Measurements from ENCODE around the gene MAGI1. TPM values are rescaled to one million over a fixed set of nuclear protein-coding genes. Genes with fewer than 3 reads are reported as not detected.
A peak's percentile ranks its signal among the peaks of the same experiment; 100 is the strongest.

Gene MAGI1
- total and polyA plus RNA-seq, 2 donors (not counting 1 experiment from before 2014, with no cell fraction given): 15.7 to 23.7 TPM

GRCh38 chr3:65439641-65440284, 599.0 kb downstream of the MAGI1 start:
- H3K4me1 ChIP-seq (ENCODE audit: control insufficient read depth, extremely low read depth, insufficient read depth, low read length): no peaks in the 10 kb centered on the region
- H3K9me3 ChIP-seq (ENCODE audit: control insufficient read depth, insufficient read depth, low read depth, low read length): no peaks in the 10 kb centered on the region
- H3K4me2 ChIP-seq (ENCODE audit: extremely low read depth, insufficient read depth, low read length): no peak overlapping the region
- no peak overlapping the region for H3K4me3 ChIP-seq (replicated peaks in 1 of 4; ENCODE audit: control extremely low read depth in 1 of 4, insufficient read depth in 1 of 4, low read depth in 3 of 4, low read length in 4 of 4)
- DNase-seq (ENCODE audit: low read depth in 2 of 2): peak; percentile 40 to 76
- TF ChIP-seq, protein P1, sequence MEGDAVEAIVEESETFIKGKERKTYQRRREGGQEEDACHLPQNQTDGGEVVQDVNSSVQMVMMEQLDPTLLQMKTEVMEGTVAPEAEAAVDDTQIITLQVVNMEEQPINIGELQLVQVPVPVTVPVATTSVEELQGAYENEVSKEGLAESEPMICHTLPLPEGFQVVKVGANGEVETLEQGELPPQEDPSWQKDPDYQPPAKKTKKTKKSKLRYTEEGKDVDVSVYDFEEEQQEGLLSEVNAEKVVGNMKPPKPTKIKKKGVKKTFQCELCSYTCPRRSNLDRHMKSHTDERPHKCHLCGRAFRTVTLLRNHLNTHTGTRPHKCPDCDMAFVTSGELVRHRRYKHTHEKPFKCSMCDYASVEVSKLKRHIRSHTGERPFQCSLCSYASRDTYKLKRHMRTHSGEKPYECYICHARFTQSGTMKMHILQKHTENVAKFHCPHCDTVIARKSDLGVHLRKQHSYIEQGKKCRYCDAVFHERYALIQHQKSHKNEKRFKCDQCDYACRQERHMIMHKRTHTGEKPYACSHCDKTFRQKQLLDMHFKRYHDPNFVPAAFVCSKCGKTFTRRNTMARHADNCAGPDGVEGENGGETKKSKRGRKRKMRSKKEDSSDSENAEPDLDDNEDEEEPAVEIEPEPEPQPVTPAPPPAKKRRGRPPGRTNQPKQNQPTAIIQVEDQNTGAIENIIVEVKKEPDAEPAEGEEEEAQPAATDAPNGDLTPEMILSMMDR (conservative IDR thresholded peaks at IDR 0.05 in 1 of 2, IDR thresholded peaks at IDR 0.05 in 1 of 2; ENCODE audit: low read depth in 1 of 2, low read length in 2 of 2): peak; percentile 71 to 81
- TF ChIP-seq EZH2 (IDR thresholded peaks at IDR 0.05; ENCODE audit: low read length, missing control alignments): no peak
- H3K36me3 ChIP-seq (ENCODE audit: control insufficient read depth, insufficient read depth, low read length): no peaks in the 10 kb centered on the region
- H3K27me3 ChIP-seq (ENCODE audit: control insufficient read depth, insufficient read depth, low read length): no peaks in the 10 kb centered on the region
- H3K79me2 ChIP-seq (ENCODE audit: control insufficient read depth, insufficient read depth, low read length): no peaks in the 10 kb centered on the region
- H3K9ac ChIP-seq (ENCODE audit: insufficient read depth, low read length): no peak overlapping the region
- H3K27ac ChIP-seq (ENCODE audit: insufficient read depth, low read length): no peak overlapping the region
- H4K20me1 ChIP-seq (ENCODE audit: control insufficient read depth, extremely low read depth, insufficient read depth, low read length): no peaks in the 10 kb centered on the region
- H2AFZ ChIP-seq (ENCODE audit: low read length): no peak overlapping the region

GRCh38 chr3:65438612-65439011, 600.1 kb downstream of the MAGI1 start:
- no peak overlapping the region for H3K27ac ChIP-seq (ENCODE audit: insufficient read depth, low read length)
- H3K4me1 ChIP-seq (ENCODE audit: control insufficient read depth, extremely low read depth, insufficient read depth, low read length): no peaks in the 10 kb centered on the region
- H3K27me3 ChIP-seq (ENCODE audit: control insufficient read depth, insufficient read depth, low read length): no peaks in the 10 kb centered on the region
- no peaks in the 10 kb centered on the region for H3K36me3 ChIP-seq (ENCODE audit: control insufficient read depth, insufficient read depth, low read length)
- no peaks in the 10 kb centered on the region for H4K20me1 ChIP-seq (ENCODE audit: control insufficient read depth, extremely low read depth, insufficient read depth, low read length)
- H2AFZ ChIP-seq (ENCODE audit: low read length): no peak overlapping the region
- no peak for DNase-seq (ENCODE audit: low read depth in 2 of 2)
- no peaks in the 10 kb centered on the region for H3K9me3 ChIP-seq (ENCODE audit: control insufficient read depth, insufficient read depth, low read depth, low read length)
- H3K4me2 ChIP-seq (ENCODE audit: extremely low read depth, insufficient read depth, low read length): no peak overlapping the region
- H3K79me2 ChIP-seq (ENCODE audit: control insufficient read depth, insufficient read depth, low read length): no peaks in the 10 kb centered on the region
- no peak overlapping the region for H3K4me3 ChIP-seq (replicated peaks in 1 of 4; ENCODE audit: control extremely low read depth in 1 of 4, insufficient read depth in 1 of 4, low read depth in 3 of 4, low read length in 4 of 4)
- TF ChIP-seq, protein P1 (conservative IDR thresholded peaks at IDR 0.05 in 1 of 2, IDR thresholded peaks at IDR 0.05 in 1 of 2; ENCODE audit: low read depth in 1 of 2, low read length in 2 of 2): no peak
- TF ChIP-seq EZH2 (IDR thresholded peaks at IDR 0.05; ENCODE audit: low read length, missing control alignments): no peak
- H3K9ac ChIP-seq (ENCODE audit: insufficient read depth, low read length): no peak overlapping the region

DNA sequence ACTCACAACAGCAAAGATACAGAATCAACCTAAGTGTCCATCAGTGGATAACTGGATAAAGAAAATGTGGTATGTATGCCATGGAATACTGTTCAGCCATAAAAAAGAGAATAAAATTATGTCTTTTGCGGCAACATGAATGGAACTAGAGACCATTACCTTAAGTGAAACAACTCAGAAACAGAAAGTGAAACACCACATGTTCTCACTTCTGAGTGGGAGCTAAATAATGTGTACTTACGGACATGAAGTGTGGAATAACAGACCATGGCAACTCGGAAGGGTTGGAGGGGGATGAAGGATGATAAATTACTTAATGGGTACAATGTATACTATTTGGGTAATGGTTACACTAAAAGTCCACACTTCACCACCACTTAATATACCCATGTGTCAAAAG, 600.6 kb downstream of the MAGI1 start:
- no peak overlapping the region for H3K9ac ChIP-seq (ENCODE audit: insufficient read depth, low read length)
- H3K36me3 ChIP-seq (ENCODE audit: control insufficient read depth, insufficient read depth, low read length): no peaks in the 10 kb centered on the region
- H3K27ac ChIP-seq (ENCODE audit: insufficient read depth, low read length): no peak overlapping the region
- H2AFZ ChIP-seq (ENCODE audit: low read length): no peak overlapping the region
- TF ChIP-seq, protein P1 (conservative IDR thresholded peaks at IDR 0.05 in 1 of 2, IDR thresholded peaks at IDR 0.05 in 1 of 2; ENCODE audit: low read depth in 1 of 2, low read length in 2 of 2): no peak
- TF ChIP-seq EZH2 (IDR thresholded peaks at IDR 0.05; ENCODE audit: low read length, missing control alignments): no peak
- no peaks in the 10 kb centered on the region for H3K9me3 ChIP-seq (ENCODE audit: control insufficient read depth, insufficient read depth, low read depth, low read length)
- no peak for DNase-seq (ENCODE audit: low read depth in 2 of 2)
- H3K4me3 ChIP-seq (replicated peaks in 1 of 4; ENCODE audit: control extremely low read depth in 1 of 4, insufficient read depth in 1 of 4, low read depth in 3 of 4, low read length in 4 of 4): no peak overlapping the region
- no peaks in the 10 kb centered on the region for H3K79me2 ChIP-seq (ENCODE audit: control insufficient read depth, insufficient read depth, low read length)
- H3K27me3 ChIP-seq (ENCODE audit: control insufficient read depth, insufficient read depth, low read length): no peaks in the 10 kb centered on the region
- no peak overlapping the region for H3K4me2 ChIP-seq (ENCODE audit: extremely low read depth, insufficient read depth, low read length)
- no peaks in the 10 kb centered on the region for H4K20me1 ChIP-seq (ENCODE audit: control insufficient read depth, extremely low read depth, insufficient read depth, low read length)
- no peaks in the 10 kb centered on the region for H3K4me1 ChIP-seq (ENCODE audit: control insufficient read depth, extremely low read depth, insufficient read depth, low read length)
